NB4 (cell line): Measurements from ENCODE around the gene WDFY4.

Source experiments
- CTCF ChIP-seq: IDR thresholded peaks from one replicate; pipeline ENCODE4 v1.5.1; 2012; ENCODE audit warnings: low read depth, low read length
- MAX ChIP-seq: IDR thresholded peaks from 2 replicates; pipeline ENCODE4 v1.6.1; 2011; ENCODE audit warnings: low read depth, low read length
- POLR2A ChIP-seq: IDR thresholded peaks from 2 replicates; pipeline ENCODE4 v1.6.1; 2011; ENCODE audit warnings: mild to moderate bottlenecking; ENCODE audit not compliant: insufficient read length; ENCODE audit errors: extremely low read depth

- TF ChIP-seq CTCF (no peak), POLR2A (no peak), MAX (no peak)
Observed at GRCh38 chr10:48782386-48782785, 97.7 kb downstream of the WDFY4 start.
